Neuronal stem cell (in vitro differentiated cells): Measurements from ENCODE around the gene MUC12. TPM values are rescaled to one million over a fixed set of nuclear protein-coding genes. Genes with fewer than 3 reads are reported as not detected.
A peak's percentile ranks its signal among the peaks of the same experiment; 100 is the strongest.

Experiments
- DNase-seq: peaks from one replicate; pipeline ENCODE4 v3.0.0-alpha.2; 2013; ENCODE audit warnings: low spot score
- H2AFZ ChIP-seq: one replicate; pipeline ENCODE4 v1.6.1; 2013; ENCODE audit warnings: mild to moderate bottlenecking, low read length, inconsistent platforms
- H2AK5ac ChIP-seq: 2 replicates; pipeline ENCODE4 v1.6.1; 2013; ENCODE audit warnings: low read depth, mild to moderate bottlenecking, inconsistent platforms, low read length, moderate library complexity, mixed read lengths
- H2BK120ac ChIP-seq: 2 replicates; pipeline ENCODE4 v1.6.1; 2013; ENCODE audit warnings: low read depth, mild to moderate bottlenecking, inconsistent platforms, low read length, moderate library complexity, mixed read lengths
- H2BK12ac ChIP-seq: one replicate; pipeline ENCODE4 v1.6.1; 2013; ENCODE audit warnings: low read length, inconsistent platforms
- H2BK15ac ChIP-seq: 2 replicates; pipeline ENCODE4 v1.6.1; 2013; ENCODE audit warnings: mild to moderate bottlenecking, low read length, inconsistent platforms, mixed read lengths
- H2BK5ac ChIP-seq: one replicate; pipeline ENCODE4 v1.6.1; 2013; ENCODE audit warnings: inconsistent platforms, mild to moderate bottlenecking, low read length, moderate library complexity
- H3K14ac ChIP-seq: one replicate; pipeline ENCODE4 v1.6.1; 2013; ENCODE audit warnings: low read length, inconsistent platforms
- H3K18ac ChIP-seq: 2 replicates; pipeline ENCODE4 v1.6.1; 2013; ENCODE audit warnings: low read length, inconsistent platforms
- H3K23ac ChIP-seq: 2 replicates; pipeline ENCODE4 v1.6.1; 2013; ENCODE audit warnings: low read depth, mild to moderate bottlenecking, mixed read lengths, low read length, inconsistent platforms; ENCODE audit not compliant: poor library complexity
- H3K27ac ChIP-seq: replicated peaks from 3 replicates; pipeline ENCODE4 v1.5.1; 2013; ENCODE audit warnings: low read length, inconsistent platforms
- H3K27me3 ChIP-seq, 3 experiments: 2 replicates each; pipeline ENCODE4 v1.6.1; 2013; ENCODE audit warnings: low read length in 3 of 3, mild to moderate bottlenecking in 2 of 3, inconsistent platforms in 1 of 3, low read depth in 1 of 3, mixed read lengths in 1 of 3, moderate library complexity in 1 of 3; ENCODE audit not compliant: control insufficient read depth in 3 of 3, insufficient read depth in 3 of 3
- H3K36me3 ChIP-seq, 2 donors: replicated peaks in 1 of 2; 2 replicates each; pipeline ENCODE4 v1.6.1; 2013; ENCODE audit warnings: low read length in 2 of 2; ENCODE audit not compliant: control insufficient read depth in 2 of 2, insufficient read depth in 2 of 2
- H3K4ac ChIP-seq: 2 replicates; pipeline ENCODE4 v1.6.1; 2013; ENCODE audit warnings: inconsistent platforms, mild to moderate bottlenecking, low read length, moderate library complexity
- H3K4me1 ChIP-seq, 2 donors: 1 replicate in 1 of 2; 2 replicates in 1 of 2; pipeline ENCODE4 v1.6.1; 2013; ENCODE audit warnings: low read length in 2 of 2, low read depth in 1 of 2; ENCODE audit not compliant: control insufficient read depth in 2 of 2, insufficient read depth in 1 of 2
- H3K4me2 ChIP-seq: one replicate; pipeline ENCODE4 v1.6.1; 2013; ENCODE audit warnings: mild to moderate bottlenecking, low read length, inconsistent platforms; ENCODE audit not compliant: insufficient read depth, poor library complexity, severe bottlenecking
- H3K4me3 ChIP-seq, 2 donors: 2 replicates each; pipeline ENCODE4 v1.5.1; 2013; ENCODE audit warnings: low read length in 2 of 2, mild to moderate bottlenecking in 2 of 2, inconsistent platforms in 1 of 2, moderate library complexity in 1 of 2
- H3K79me1 ChIP-seq: one replicate; pipeline ENCODE4 v1.6.1; 2013; ENCODE audit warnings: low read depth, mild to moderate bottlenecking, inconsistent platforms, low read length, moderate library complexity
- H3K9ac ChIP-seq: one replicate; pipeline ENCODE4 v1.6.1; 2013; ENCODE audit warnings: mild to moderate bottlenecking, low read depth, low read length, inconsistent platforms; ENCODE audit not compliant: poor library complexity
- H3K9me3 ChIP-seq, 2 donors: replicated peaks in 1 of 2; 2 replicates each; pipeline versions ENCODE3 to v1.6.1; 2013; ENCODE audit warnings: low read length in 2 of 2, mild to moderate bottlenecking in 2 of 2, inconsistent platforms in 1 of 2, low read depth in 1 of 2, mixed read lengths in 1 of 2, moderate library complexity in 1 of 2; ENCODE audit not compliant: control insufficient read depth in 2 of 2, insufficient read depth in 1 of 2
- H4K8ac ChIP-seq: one replicate; pipeline ENCODE4 v1.6.1; 2013; ENCODE audit warnings: low read depth, mild to moderate bottlenecking, inconsistent platforms, low read length, moderate library complexity
- H4K91ac ChIP-seq: one replicate; pipeline ENCODE4 v1.6.1; 2013; ENCODE audit warnings: low read length, low read depth, mild to moderate bottlenecking, inconsistent platforms; ENCODE audit not compliant: poor library complexity
- WGBS, 2 donors: extraction: QIAGEN DNeasy Blood & Tissue Kit; methylation state at CpG; one replicate each; pipeline ENCODE4 v1.1.7; 2013; ENCODE audit warnings: missing lambda C conversion rate in 2 of 2, mixed read lengths in 1 of 2; ENCODE audit not compliant: insufficient read length in 2 of 2, insufficient replicate concordance in 1 of 2; ENCODE audit errors: extremely low coverage in 2 of 2; 5-methylcytosine and 5-hydroxymethylcytosine counted together
- small RNA-seq: library from polyadenylated mRNA; stranded (forward); fragments of <200 nt; extraction: miRNeasy Mini kit (QIAGEN cat#:217004); gene quantifications from one replicate; pipeline ENCODE3, GENCODE V24; 2013; ENCODE audit not compliant: insufficient read depth

The MUC12 gene

DNA sequence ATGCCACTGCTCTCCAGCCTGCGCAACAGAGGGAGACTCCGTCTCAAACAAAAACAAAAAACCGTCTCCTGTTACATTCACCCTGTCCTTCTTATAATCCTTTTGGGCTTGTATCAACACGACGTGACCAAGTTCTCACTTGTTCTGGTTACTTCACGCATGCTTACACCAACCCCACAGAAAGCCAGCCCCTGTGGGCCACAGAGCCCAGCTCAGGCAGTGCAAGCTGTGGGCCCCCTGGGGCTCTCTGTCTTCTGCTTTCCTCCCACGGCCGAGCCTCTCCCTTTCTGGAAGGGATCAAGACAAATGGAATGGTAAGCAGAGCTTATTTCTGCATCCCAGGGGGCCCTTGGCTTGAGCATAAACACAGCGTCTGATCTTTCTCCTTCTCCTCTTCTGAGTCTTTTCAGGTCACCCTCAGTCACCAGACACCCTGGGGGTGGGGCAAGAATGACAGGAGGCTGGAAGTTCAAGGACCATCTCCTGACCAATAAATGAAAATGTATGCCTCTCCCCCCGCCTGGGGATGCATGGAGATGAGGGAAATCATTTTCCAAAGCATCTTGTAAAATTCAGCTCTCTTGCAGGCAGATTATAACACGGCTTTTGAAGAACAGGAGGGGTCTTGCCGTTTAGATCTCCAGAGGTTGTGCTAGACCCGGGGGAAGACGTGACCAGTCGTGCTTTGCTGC, 96.9 kb downstream of the MUC12 start:
- Histone ChIP-seq H3K14ac (no peak overlapping the region), H2BK12ac (no peak overlapping the region), H3K4me2 (no peak overlapping the region), H3K36me3 (no peaks in the 10 kb centered on the region), H3K27ac (no peak overlapping the region), H2AK5ac (no peak overlapping the region), H4K8ac (no peak overlapping the region), H3K4me1 (peaks cover 5 to 6% of the 10 kb centered on the region in 2 donors), H3K4me3 (no peak overlapping the region), H2BK120ac (no peak overlapping the region), H3K23ac (no peak overlapping the region), H3K18ac (no peak overlapping the region), H3K9ac (no peak overlapping the region), H3K9me3 (no peaks in the 10 kb centered on the region), H2BK15ac (no peak overlapping the region), H3K4ac (no peak overlapping the region), H3K79me1 (no peaks in the 10 kb centered on the region), H3K27me3 (peaks cover 0 to 13% (median under 1%) of the 10 kb centered on the region in 3 experiments), H2BK5ac (no peak overlapping the region), H2AFZ (no peak overlapping the region), H4K91ac (no peak overlapping the region)
- DNase-seq, result no peak
- WGBS, 2 donors, result no CpG with 5 or more reads among the region's 15 CpGs

DNA sequence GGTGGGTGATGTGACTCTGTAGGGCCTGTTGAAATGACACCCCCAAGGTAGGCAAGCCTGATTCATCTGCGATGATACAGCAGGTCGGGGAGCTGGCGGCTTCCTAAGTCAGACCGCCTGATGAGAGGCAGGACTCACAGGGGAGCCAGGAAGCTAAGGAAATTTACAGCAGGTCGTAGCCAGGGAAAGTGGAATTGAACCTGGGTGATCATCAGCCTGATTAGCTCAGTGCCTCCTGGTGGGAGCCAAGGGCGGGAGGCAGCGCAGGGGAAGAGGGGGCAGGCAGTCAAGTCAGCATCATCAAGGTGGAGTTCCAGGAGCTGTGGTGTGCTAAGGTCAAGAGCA, 97.4 kb downstream of the MUC12 start:
- Histone ChIP-seq H2BK120ac (no peak overlapping the region), H3K18ac (peak overlapping the region; percentile 71), H3K27me3 (peaks cover 0 to 13% (median 0%) of the 10 kb centered on the region in 3 experiments), H3K4me2 (no peak overlapping the region), H2BK12ac (no peak overlapping the region), H3K23ac (no peak overlapping the region), H3K27ac (no peak overlapping the region), H3K9ac (no peak overlapping the region), H3K14ac (no peak overlapping the region), H2BK15ac (no peak overlapping the region), H3K4me1 (peaks cover 5 to 6% of the 10 kb centered on the region in 2 donors), H3K36me3 (no peaks in the 10 kb centered on the region), H3K4ac (no peak overlapping the region), H2AFZ (no peak overlapping the region), H4K8ac (no peak overlapping the region), H3K4me3 (no peak overlapping the region), H2BK5ac (no peak overlapping the region), H2AK5ac (no peak overlapping the region), H3K79me1 (no peaks in the 10 kb centered on the region), H3K9me3 (no peaks in the 10 kb centered on the region), H4K91ac (no peak overlapping the region)
- no peak for DNase-seq
- WGBS, 2 donors, result no CpG with 5 or more reads among the region's 7 CpGs

DNA sequence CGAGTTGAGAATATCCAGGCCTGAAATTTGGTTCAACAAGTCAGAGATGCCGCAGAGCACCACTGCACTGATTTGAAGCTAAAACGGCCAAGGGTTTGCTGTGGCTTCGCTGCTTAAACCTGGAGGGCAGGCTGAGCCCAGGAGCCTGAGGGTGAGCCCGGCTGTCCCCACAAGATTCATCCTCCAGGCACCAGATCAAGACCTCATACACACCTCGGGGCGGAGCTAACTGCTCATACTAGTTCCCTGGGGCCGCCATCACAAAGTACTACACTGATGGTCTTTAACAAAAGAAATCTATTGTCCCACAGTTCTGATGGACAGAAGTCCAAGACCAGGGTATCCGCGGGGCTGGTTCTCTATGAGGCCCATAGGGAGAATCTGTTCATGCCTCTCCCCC, 99.0 kb downstream of the MUC12 start:
- Histone ChIP-seq H3K27me3 (peaks cover 0 to 12% (median 0%) of the 10 kb centered on the region in 3 experiments), H3K27ac (no peak overlapping the region), H3K18ac (no peak overlapping the region), H3K4me1 (peaks cover 5 to 6% of the 10 kb centered on the region in 2 donors), H3K4ac (no peak overlapping the region), H4K91ac (no peak overlapping the region), H2AFZ (no peak overlapping the region), H2BK12ac (no peak overlapping the region), H3K36me3 (no peaks in the 10 kb centered on the region), H3K4me2 (no peak overlapping the region), H2BK120ac (no peak overlapping the region), H3K4me3 (no peak overlapping the region), H4K8ac (no peak overlapping the region), H3K14ac (no peak overlapping the region), H3K9ac (no peak overlapping the region), H3K23ac (no peak overlapping the region), H2BK15ac (no peak overlapping the region), H3K79me1 (no peaks in the 10 kb centered on the region), H2BK5ac (no peak overlapping the region), H3K9me3 (no peaks in the 10 kb centered on the region), H2AK5ac (no peak overlapping the region)
- no CpG with 5 or more reads among the region's 10 CpGs for WGBS, 2 donors
- DNase-seq, result no peak

Small RNA genes within 50 kb of the gene (small RNA-seq; reads per million reads assigned to genes)
- not detected for gene RPS29P15
